GM19035 (cell line): Measurements from ENCODE around the gene PPP6R3.

Experiments used
- ATAC-seq: cut with Tn5 transposase; IDR thresholded peaks from one replicate; pipeline ENCODE4 v1.9.1; 2021; ENCODE audit not compliant: unreplicated experiment

PPP6R3 gene

DNA sequence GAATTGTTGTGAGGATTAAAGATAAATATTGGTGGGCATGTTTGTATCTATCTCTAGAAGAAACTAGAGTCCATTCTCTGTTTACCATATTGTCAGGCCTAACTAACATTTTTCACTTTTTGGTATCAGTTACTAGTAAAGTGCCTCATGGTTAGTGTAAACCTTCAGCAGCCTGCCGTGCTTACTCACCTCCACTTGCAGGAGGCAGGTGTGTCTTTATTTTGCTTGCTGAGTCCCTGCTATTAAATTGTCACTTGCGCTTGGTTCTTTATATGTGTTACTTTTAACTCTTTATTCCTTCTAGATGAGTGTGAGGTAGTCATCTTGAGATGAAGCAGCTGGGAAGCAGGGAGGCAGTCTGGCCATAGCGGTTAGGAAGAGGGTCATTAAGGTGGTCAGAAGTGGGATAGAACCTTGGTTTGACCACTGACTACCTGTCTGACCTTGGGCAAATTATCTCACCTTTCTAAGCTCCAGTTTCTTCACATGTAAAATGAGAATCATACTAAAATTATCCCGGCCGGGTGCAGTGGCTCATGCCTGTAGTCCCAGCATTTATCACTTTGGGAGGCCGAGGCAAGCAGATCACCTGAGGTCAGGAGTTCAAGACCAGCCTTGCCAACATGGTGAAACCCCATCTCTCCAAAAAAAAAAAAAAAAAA lies 21.2 kb downstream of the PPP6R3 start:
- ATAC-seq, result no peak

DNA sequence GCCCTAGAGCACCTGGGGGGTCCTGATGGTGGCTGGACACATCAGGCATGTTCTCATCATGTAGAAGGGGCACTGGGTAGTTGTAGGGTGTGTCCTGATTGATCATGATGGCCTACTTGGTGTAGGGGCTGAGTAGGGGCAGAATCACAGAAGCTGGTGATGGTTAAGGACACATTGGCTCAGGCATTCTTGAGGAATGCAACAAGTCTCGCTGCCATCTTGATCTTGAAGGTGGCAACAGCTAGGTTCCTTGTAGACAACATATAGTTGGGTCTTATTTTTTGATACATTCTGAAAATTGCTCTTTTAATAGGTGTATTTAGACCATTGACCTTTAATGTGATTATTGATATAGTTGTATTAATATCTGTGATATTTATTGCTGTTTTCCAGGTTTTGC lies 28.1 kb downstream of the PPP6R3 start:
- ATAC-seq, result no peak

DNA sequence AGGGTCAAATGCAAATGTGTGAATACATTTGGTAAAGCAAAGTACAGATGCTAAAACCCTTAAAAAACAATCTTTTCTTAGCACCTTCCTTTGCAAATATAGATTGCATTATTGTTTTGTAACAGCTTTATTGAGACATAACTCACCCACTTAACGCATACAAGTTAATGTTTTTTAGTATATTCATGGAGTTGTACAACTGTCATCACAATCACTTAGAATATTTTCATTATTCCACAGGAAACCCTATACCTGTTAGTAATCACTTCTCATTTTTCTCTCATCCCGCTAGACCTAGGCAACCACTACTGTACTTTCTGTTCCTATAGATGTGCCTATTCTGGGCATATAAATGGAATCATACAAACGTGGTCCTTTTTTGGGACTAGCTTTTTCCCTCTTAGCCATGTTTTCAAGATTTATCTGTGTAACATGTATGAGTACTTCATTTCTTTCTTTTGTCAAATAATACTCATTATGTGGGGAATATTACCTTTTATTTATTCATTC lies 34.7 kb downstream of the PPP6R3 start:
- ATAC-seq, result no peak

DNA sequence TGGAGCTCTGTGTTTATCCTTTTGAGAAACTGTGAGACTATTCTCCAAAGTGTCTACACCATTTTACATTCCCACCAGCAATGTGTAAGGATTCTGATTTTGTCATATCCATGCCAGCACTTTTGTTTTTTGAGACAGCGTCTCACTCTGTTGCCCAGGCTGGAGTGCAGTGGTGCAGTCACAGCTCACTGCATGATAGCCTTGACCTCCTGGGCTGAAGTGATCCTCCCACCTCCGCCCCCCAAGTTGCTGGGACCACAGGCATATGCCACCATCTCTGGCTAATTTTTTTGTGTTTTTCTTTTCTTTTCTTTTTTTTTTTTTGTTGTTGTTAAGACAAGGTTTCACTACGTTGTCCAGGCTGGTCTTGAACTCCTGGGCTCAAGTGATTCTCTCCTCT lies 35.3 kb downstream of the PPP6R3 start:
- ATAC-seq, result no peak

DNA sequence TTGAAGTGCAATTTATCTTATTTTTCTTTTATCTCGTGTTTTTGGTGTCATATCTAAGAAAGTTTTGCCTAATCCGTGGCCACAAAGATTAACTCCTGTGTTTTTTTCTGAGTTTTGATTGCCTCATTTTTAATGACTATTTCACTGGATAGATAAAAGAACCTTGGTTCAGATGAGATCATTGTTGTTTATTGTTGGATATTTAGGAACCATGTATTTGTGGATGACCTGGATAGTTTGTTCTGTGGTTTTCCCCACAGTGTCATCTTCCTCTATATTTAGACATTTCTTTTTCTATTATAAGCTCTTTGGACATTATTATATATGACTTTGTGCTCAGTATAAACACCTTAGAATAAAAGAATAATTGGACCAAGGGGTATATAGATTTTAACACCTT lies 37.2 kb downstream of the PPP6R3 start:
- no peak for ATAC-seq

DNA sequence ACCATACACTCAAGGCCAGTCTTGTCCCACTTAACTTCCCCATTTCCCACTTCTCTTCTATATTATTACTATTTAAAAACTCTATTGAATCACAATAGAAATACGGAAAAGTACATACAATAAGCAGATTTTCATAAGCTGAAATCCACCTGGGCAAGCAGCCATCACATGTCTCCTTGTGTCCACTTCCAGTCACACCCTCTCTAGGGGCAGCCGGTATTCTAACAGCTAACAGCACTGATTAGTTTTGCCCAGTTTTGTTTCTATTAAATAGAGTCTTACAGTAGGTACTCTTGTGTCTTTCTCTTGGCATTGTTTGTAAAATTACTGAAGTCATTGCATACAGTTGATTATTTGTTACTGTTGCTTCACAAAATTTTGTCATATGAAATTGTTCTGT lies 37.8 kb downstream of the PPP6R3 start:
- ATAC-seq, result no peak

DNA sequence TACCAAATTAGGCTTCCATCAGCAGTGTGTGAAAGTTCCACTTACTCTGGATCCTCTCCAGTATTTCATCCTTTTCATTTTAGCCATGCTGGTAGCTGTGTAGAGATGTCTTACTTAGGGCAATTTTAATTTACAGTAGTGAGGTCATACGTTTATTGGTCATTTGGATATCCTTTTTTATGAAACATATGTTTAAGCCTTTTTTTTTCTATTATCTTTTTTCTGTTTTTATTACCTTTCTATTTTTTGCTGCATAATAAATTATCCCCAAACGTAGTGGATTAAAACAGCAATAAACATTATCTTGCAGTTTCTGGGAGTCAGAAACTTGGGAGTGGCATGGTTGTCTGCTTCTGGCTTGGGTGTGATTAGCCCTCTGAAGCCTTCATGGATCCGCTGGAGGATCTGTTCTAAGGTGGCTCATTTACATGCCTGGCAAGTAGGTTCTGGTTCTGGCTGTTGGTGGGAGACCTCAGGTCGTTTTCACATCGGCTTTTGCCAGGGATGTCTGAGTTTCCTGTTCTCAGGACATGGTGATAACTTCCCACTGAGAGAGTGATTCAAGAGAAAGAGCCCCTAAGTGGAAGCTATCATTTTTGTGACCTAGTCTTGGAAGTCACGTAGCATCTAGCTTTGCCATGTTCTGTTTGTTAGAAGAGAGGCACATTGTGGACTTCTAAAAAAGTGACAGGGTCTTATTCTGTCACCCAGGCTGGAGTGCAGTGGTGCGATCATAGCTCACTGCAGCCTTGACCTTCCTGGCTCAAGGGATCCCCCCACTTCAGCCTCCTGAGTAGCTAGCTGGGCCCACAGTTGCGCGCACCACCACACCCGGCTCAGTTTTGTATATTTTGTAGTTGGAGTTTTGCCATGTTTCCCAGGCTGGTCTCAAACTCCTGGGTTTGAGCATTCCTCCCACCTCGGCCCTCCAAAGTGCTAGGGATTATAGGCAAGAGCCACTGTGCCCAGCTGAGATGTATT lies 38.6 kb downstream of the PPP6R3 start:
- ATAC-seq, result no peak

DNA sequence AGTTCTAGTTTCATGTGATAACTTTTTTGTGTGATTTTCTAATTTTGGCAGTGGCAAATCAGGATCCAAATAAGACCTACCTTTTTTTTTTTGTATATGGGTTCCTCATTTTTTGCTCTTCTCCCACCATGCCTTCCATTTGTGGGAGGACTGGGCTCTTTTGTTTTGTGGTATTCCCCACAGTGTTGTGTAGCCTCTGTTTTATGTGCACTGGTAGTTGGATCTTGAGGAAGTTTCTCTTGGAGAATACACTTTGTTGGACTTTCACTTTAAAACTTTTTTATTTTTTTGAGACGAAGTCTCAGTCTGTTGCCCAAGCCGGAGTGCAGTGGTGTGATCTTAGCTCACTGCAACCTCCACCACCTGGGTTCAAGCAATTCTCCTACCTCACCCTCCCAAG lies 39.7 kb downstream of the PPP6R3 start:
- ATAC-seq, result no peak

DNA sequence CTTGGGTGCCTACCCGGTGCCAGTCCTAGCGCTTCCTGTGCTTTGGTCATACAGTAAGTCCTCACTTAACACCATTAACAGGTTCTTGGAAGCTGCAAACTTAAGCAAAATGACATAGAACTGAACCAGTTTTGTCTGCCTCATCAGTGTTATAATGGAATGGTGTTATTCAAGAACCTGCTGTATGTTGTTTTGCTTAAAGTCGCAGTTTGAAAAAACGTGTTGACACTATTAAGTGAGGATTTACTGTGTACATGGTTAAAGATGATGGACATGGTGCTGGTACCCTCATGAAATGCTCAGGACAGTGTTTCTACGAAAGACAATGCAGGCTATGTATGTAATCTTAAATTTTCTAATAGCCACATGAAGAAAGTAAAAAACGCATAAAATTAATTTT lies 41.3 kb downstream of the PPP6R3 start:
- no peak for ATAC-seq

DNA sequence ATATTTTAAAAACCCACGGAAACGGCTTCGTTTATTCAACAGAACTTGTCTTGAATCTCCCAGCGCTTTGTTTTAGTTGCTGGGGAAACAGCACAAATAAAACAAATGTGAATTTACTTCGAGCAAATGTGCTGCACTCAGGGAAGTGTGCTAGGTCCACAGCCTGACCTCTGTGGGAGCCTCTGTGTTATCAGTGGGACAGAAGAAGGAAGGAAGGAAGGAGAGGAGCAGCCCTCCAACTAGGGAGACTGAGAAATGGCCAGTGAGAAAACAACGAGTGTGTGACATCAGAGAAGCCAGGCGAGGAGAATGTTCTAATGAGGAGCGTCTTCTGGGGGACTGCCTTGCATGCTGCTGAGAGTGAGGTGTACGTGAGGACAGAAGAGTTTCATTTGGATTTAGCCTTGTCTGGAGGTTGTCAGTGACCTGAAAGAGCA lies 42.7 kb downstream of the PPP6R3 start:
- no peak for ATAC-seq

DNA sequence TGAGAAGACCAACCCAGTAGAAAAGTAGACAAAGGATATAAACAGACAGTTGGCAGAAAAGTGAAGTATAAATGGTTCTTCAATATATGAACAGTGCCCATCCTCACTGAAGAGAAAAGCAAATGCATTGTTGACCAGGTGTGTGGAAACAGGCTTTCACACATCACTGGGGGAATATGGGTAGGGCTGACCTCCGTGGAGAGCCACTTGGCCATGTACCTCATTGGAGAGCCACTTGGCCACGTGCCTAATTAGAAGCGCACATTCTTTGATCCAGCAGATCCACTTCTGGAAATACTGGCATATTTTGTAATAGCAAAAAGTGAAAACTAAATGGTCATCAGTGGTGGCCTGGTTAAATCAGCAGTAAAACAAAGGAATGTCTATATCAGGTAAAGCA lies 43.2 kb downstream of the PPP6R3 start:
- no peak for ATAC-seq

DNA sequence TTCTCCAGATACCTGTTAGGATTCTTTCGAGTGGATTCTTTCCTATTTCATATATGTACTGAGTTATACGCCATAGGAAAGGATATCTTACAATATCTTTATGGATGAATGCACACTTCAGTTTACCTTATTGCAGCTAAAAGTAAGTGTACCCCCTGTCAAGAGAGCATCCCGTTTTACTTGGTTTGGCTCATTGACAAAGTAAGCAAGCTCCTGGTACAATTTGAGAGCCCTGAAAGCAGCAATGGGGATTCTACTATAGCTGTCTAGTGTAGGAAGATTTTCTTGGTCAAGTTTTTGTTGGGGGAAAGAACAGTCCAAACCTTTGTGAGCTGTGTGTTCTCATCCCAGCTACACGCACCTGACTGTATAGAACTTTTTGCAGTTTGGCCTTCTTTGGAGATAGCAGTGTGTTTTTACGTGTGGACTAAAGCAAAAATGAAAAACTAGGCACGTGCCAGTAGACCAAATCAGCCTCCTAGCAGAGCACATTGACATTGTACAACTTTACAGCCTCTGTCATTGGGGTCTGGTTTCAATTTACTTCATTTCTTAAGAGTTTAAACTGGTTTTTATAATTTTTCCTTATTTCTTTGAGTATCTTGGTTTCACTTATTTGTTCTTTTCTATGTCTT lies 44.0 kb downstream of the PPP6R3 start:
- ATAC-seq, result no peak

DNA sequence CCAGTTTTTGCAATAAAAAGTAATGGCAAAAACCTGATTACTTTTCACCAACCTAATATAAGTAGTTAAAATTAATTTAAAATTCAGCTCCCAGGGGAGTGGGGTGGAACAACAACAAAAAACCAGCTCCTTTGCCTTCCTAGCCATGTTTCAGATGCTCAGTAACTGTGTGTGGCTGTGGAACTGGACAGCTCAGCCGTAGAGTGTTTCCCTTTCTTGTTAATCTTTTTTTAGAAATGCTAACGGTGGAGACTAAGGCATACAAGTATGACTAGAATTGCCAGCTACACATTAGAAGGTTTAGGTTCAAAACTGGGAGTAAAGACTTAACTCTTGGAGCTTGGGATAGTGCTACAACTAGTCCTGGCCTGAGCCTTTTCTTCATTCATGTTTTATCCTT lies 45.0 kb downstream of the PPP6R3 start:
- no peak for ATAC-seq

DNA sequence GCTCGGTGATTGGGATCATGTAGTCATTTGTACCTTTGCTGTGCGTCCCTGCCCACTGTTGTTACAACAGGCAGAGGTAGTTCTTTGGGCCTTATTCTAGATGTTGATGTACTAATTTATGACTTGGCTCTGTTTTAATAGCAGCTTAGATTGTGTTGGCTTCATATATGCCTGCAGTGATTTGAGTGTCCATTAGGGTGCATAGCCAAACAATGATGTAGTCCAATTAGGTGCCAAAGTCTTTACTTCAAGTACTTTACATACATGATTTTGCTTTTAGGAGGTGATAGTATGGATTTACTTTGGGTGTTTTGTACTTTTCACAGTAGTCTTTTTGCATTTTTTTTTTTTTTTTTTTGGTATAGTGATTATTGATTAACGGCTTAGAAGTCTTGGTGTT lies 46.4 kb downstream of the PPP6R3 start:
- ATAC-seq, result no peak

DNA sequence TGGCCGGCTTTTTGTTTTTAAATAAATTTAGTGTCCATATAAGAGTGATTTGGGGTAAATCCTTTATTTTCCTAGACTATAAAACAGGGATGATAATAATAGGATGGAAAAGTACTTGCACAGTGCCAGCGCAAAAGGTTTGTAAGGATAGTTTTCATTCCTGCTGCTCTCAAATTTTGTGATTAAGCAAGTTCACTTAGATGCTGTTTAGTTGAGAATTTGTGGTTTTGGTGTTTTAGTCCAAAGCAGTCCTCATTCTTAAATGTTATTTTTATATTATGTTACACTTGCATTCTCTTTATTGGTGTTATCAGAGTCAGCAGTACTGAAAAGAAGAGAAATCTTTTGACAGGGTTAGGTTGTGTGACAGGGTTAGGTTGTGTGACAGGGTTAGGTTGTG lies 47.9 kb downstream of the PPP6R3 start:
- no peak for ATAC-seq

DNA sequence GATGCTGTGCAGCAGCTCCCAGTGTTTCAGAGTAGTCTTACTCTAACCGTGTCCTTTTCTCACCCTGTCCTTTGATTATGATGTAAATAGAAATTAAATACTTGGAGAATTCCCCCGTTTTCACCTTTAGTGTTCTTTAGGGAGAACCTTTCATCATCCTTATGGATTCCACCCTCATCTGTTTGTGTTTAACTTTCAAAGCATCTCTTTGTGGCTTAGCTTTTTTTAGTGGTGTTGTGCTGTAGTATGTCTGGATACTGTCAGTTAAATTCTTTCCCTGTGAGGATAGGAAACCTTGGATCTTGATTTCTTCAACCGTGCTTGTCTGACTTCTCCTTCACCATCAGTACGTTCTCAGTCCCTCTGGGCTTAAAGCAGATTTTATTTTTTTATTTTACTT lies 48.5 kb downstream of the PPP6R3 start:
- ATAC-seq, result no peak

DNA sequence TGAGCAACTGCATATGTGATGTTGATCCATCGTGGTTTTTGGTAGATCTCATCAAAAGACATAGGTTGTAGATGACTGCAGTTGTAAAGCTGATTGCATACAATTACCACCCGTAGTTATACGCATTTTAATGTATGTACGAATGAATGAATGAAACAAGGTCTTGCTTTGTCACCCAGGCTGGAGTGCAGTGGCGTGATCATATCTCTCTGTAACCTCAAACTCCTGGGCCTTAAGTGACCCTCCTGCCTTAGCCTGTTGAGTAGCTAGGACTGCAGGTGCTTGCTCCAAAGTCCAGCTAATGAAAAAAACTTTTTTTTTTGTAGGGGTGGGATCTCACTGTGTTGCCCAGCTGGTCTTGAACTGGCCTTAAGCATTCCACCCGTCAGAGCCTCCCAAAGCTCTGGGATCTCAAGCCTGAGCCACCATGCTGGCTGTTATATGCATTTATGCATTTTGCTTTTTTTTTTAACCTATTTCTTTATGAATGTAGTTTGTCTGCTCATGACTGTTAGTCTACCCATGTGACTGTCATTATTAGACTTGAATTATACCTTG lies 53.5 kb downstream of the PPP6R3 start:
- ATAC-seq, result no peak

DNA sequence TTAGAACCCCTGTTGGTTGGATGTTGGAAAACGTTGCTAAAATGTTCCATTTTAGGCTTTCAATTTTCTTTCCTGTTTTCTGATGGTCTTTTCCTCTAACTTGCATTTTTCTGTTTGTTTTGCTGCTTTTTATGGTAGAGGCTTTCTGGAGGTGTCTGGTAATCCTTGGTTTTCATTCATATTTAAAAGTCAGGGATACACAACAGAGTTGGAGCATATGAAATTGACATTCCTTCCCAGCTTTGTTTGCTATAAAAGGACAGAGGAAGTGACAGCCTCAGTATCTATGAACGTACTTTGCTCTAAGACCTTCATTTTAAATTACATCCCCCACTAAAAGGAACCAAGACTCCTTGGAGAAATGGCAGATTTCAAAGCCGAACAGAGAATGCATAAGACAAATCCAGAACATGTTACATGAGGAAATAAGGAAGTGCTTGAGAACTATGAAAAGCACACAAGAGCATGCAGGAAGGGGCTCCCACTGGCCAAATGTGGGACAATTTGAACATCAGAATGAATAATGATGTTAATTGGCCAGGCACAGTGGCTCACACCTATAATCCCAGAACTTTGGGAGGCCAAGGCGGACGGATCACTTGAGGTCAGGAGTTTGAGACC lies 56.7 kb downstream of the PPP6R3 start:
- ATAC-seq, result no peak

DNA sequence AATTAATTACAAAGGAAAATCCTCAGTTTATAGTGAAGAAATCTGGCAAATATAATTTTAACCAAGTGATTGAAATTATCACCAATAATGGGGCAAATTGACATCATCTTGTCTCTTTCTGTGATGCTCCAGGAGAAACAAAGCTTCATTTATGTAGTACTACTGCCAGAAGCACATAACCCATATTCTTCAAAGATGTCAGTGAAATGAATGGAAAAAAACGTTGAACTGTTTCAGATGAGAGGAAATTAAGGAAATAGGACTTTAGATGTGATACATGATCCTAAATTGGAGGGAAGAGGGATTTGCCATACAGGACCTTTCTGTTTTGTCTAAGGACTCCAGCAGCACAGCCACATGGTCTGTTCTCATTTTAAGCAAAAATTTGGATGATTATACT lies 57.6 kb downstream of the PPP6R3 start:
- ATAC-seq, result no peak

DNA sequence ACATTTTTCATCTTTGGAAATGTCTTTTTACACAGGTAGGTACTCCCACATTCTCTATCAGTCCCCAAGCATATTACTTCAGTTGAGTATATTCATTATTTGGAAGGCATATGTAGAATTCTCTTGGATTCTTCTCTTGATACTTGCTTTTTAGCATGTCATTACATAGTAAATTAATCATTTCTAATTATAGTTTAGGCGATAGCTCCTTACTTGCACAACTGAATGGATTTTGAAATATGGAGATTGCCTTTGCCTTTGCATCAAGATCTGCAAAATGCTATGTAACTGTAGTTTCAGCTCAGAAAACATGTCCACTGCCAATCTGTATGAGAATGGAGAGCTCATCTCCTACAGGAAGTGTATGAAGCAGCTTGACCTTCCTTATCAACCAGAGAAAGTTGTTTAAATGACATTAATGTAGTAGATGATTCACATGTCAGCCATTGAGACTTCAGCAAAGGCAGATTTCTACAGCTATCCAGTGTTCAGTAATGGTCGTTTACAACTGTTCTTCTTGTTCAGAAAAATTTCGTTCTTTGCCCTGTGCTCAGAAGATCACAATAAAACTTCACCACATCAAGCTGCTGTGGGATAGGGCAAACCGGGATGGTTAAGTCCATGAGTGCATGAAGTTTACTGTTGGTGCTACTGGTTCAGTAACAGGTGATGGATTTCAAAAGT lies 61.6 kb downstream of the PPP6R3 start:
- no peak for ATAC-seq
